Neural crest cell (in vitro differentiated cells): ENCODE data around the gene NELL1. TPM values are rescaled to one million over a fixed set of nuclear protein-coding genes. Genes with fewer than 3 reads are reported as not detected.
"Not testable (repeated sequence)": the region's sequence is repeated elsewhere in the genome, so short reads cannot be mapped to it uniquely, and the experiment has no call there.

Source experiments
- DNase-seq: peaks from one replicate; pipeline ENCODE4 v3.0.0; 2021; ENCODE audit warnings: low read depth, mixed read lengths, low spot score
- H3K27ac Mint-ChIP-seq: one replicate; pipeline ENCODE4 v1.8.0; 2021; ENCODE audit warnings: mild to moderate bottlenecking, mixed read lengths; ENCODE audit not compliant: unreplicated experiment
- H3K27me3 Mint-ChIP-seq: 2 replicates; pipeline ENCODE4 v1.8.0; 2021; ENCODE audit warnings: low read depth, mild to moderate bottlenecking, mixed read lengths
- H3K36me3 Mint-ChIP-seq: 2 replicates; pipeline ENCODE4 v1.8.0; 2021; ENCODE audit warnings: low read depth, mild to moderate bottlenecking, mixed read lengths
- H3K4me1 Mint-ChIP-seq: 2 replicates; pipeline ENCODE4 v1.8.0; 2021; ENCODE audit warnings: mixed read lengths
- H3K4me3 Mint-ChIP-seq: one replicate; pipeline ENCODE4 v1.8.0; 2021; ENCODE audit warnings: mild to moderate bottlenecking, mixed read lengths
- H3K9me3 Mint-ChIP-seq: 2 replicates; pipeline ENCODE4 v1.8.0; 2021; ENCODE audit warnings: mixed read lengths
- CTCF ChIP-seq: fragments of 200-600 bp; sonication (generic); conservative IDR thresholded peaks from 2 replicates; pipeline ENCODE4 v1.5.0; 2021; ENCODE audit warnings: antibody characterized with exemption, mild to moderate bottlenecking
- total RNA-seq: library from RNA; stranded (reverse); gene quantifications from 2 replicates; pipeline ENCODE4 v1.2.1, GENCODE V29; 2021

Gene NELL1
- total RNA-seq, 1 donor from 2014 or later: 0.51 TPM

- DNase-seq: no peak
- peaks cover 5% of the 10 kb centered on the region for H3K9me3 Mint-ChIP-seq
- H3K4me1 Mint-ChIP-seq: no peaks in the 10 kb centered on the region
- no peak for TF ChIP-seq CTCF
- no peak overlapping the region for H3K4me3 Mint-ChIP-seq
- no peak overlapping the region for H3K27ac Mint-ChIP-seq
- H3K27me3 Mint-ChIP-seq: peaks cover 4% of the 10 kb centered on the region
- no peaks in the 10 kb centered on the region for H3K36me3 Mint-ChIP-seq
Observed at GRCh38 chr11:21268036-21268435, 598.6 kb downstream of the NELL1 start.

- not testable (repeated sequence) for DNase-seq, H3K4me3 Mint-ChIP-seq, H3K27me3 Mint-ChIP-seq, H3K4me1 Mint-ChIP-seq, H3K27ac Mint-ChIP-seq, H3K36me3 Mint-ChIP-seq
- H3K9me3 Mint-ChIP-seq: peaks cover 11% of the 10 kb centered on the region
Observed at GRCh38 chr11:21272139-21272538, 602.8 kb downstream of the NELL1 start.

- no peak overlapping the region for H3K4me3 Mint-ChIP-seq
Observed at GRCh38 chr11:21278840-21279239, 609.5 kb downstream of the NELL1 start.

GRCh38 chr11:21285104-21285503, 615.7 kb downstream of the NELL1 start:
- H3K36me3 Mint-ChIP-seq: no peaks in the 10 kb centered on the region
- H3K9me3 Mint-ChIP-seq: peaks cover 3% of the 10 kb centered on the region
- no peak overlapping the region for H3K27ac Mint-ChIP-seq
- no peak overlapping the region for H3K4me3 Mint-ChIP-seq
- peaks cover 3% of the 10 kb centered on the region for H3K27me3 Mint-ChIP-seq
- no peak for DNase-seq
- TF ChIP-seq CTCF: no peak
- H3K4me1 Mint-ChIP-seq: no peaks in the 10 kb centered on the region

More at GRCh38 chr11:21278840-21279239, 609.5 kb downstream of the NELL1 start:
- H3K9me3 Mint-ChIP-seq: peaks cover 9% of the 10 kb centered on the region
- no peak overlapping the region for H3K27ac Mint-ChIP-seq
- H3K36me3 Mint-ChIP-seq: no peaks in the 10 kb centered on the region
- H3K4me1 Mint-ChIP-seq: no peaks in the 10 kb centered on the region
- peaks cover 4% of the 10 kb centered on the region for H3K27me3 Mint-ChIP-seq
- TF ChIP-seq CTCF: no peak
- DNase-seq: no peak

- Mint-ChIP-seq H3K4me1 (no peaks in the 10 kb centered on the region), H3K36me3 (no peaks in the 10 kb centered on the region), H3K4me3 (no peak overlapping the region), H3K27ac (no peak overlapping the region), H3K27me3 (peaks cover 3% of the 10 kb centered on the region), H3K9me3 (peaks cover 14% of the 10 kb centered on the region)
- TF ChIP-seq CTCF: no peak
- no peak for DNase-seq
Observed at GRCh38 chr11:21289686-21290085, 620.3 kb downstream of the NELL1 start.

- peaks cover 4% of the 10 kb centered on the region for H3K4me1 Mint-ChIP-seq
- no peak overlapping the region for H3K4me3 Mint-ChIP-seq
- DNase-seq: no peak
- peaks cover 14% of the 10 kb centered on the region for H3K9me3 Mint-ChIP-seq
- H3K36me3 Mint-ChIP-seq: no peaks in the 10 kb centered on the region
- H3K27ac Mint-ChIP-seq: no peak overlapping the region
- peaks cover 11% of the 10 kb centered on the region for H3K27me3 Mint-ChIP-seq
- no peak for TF ChIP-seq CTCF
Observed at GRCh38 chr11:21295508-21295907, 626.1 kb downstream of the NELL1 start.
